ENCODE data around the gene ERV3-1. TPM values are rescaled to one million over a fixed set of nuclear protein-coding genes. Genes with fewer than 3 reads are reported as not detected.
"Not testable (repeated sequence)": the region's sequence is repeated elsewhere in the genome, so short reads cannot be mapped to it uniquely, and the experiment has no call there.

ERV3-1 gene, protein sequence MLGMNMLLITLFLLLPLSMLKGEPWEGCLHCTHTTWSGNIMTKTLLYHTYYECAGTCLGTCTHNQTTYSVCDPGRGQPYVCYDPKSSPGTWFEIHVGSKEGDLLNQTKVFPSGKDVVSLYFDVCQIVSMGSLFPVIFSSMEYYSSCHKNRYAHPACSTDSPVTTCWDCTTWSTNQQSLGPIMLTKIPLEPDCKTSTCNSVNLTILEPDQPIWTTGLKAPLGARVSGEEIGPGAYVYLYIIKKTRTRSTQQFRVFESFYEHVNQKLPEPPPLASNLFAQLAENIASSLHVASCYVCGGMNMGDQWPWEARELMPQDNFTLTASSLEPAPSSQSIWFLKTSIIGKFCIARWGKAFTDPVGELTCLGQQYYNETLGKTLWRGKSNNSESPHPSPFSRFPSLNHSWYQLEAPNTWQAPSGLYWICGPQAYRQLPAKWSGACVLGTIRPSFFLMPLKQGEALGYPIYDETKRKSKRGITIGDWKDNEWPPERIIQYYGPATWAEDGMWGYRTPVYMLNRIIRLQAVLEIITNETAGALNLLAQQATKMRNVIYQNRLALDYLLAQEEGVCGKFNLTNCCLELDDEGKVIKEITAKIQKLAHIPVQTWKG
- total RNA-seq, result 10 to 100 TPM in 1 of 2 experiments, 1 to 10 TPM in 1; 9.9 to 10.7 TPM

- ATAC-seq (peak; percentile 100), DNase-seq (peak; percentile 97)
- Mint-ChIP-seq H3K27ac (peak within 1 kb of the TSS; percentile 90), H3K36me3 (ENCODE audit: low read depth) (peaks cover 41% of the 10 kb centered on the region), H3K27me3 (no peaks in the 10 kb centered on the region), H3K4me3 (peak within 1 kb of the TSS; percentile 92), H3K9me3 (peaks cover 16% of the 10 kb centered on the region), H3K4me1 (ENCODE audit: low read depth) (peaks cover 35% of the 10 kb centered on the region)
- ChIA-PET POLR2A (interaction anchor here (0.7 to 1.3 kb wide), 6 partner anchors 14 to 367 kb away, joined by 3 to 8 read pairs (median 3); partner anchors contain the start of genes ZNF273 and ZNF92), CTCF (interaction anchor here (0.6 to 2.3 kb wide), 4 partner anchors 33 to 118 kb away, joined by 3 to 9 read pairs (median 4); no protein-coding TSS in a partner anchor)
- no peak for TF ChIP-seq CTCF (IDR thresholded peaks at IDR 0.05)
- intact Hi-C loops (cut with micrococcal nuclease), result loop anchor here (1.0 kb wide), 1 partner anchor 31 kb away; no protein-coding TSS in a partner anchor
Measured at GRCh38 chr7:65006094-65006992, at the start of gene ERV3-1. Gene ERV3-1, minus strand, starts transcription at chr7:65006687. Its CDS starts 13,661 bp downstream, at chr7:64993026.

DNA sequence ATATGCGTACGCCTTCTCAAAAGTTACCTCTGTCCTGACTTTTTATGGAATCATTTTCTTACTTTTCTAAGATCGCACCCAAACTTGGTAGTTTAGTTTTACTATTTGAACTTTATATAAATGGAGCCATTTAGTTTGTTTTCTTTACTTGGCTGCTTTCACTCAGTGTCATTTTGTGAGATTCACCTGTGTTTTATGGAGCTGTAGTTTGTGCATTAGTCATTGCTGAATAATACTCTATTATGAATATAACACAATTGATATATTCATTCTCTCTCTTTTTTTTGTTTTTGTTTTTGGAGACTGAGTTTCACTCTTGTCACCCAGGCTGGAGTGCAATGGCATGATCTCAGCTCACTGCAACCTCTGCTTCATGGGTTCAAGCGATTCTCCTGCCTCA is 49.3 kb upstream of the ERV3-1 start:
- H3K4me3 Mint-ChIP-seq; DNase-seq; ATAC-seq; H3K27me3 Mint-ChIP-seq; H3K27ac Mint-ChIP-seq; CTCF ChIA-PET; POLR2A ChIA-PET; H3K9me3 Mint-ChIP-seq; intact Hi-C loops (cut with micrococcal nuclease): not testable (repeated sequence)
- Mint-ChIP-seq H3K36me3 (ENCODE audit: low read depth) (peaks cover 26% of the 10 kb centered on the region), H3K4me1 (ENCODE audit: low read depth) (peaks cover 10% of the 10 kb centered on the region)

DNA sequence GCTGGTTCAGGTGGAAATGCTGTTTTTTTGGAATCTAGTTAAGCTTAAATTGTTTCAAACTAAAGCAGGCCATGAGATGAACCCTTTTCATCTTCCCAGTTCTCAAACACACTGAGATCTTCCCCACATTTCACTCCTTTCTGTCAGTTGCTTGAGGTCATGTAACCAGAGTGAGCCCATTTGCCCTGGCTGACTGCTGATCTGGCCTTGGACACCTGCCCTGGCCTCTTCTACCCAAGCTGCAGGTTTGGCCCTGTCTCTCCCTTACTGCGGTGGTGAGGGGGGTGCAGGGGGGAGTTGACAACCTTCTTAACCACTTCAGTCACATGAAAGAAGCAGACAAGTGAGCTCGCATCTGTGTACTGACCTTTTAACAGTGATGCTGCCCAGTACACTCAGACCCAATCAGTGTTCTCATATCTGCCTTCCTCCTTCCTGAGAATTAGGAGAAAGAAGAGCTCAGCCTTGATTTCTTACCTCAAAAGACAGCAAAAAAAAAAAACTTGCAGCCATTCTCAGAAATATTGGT is 48.0 kb upstream of the ERV3-1 start:
- H3K4me3 Mint-ChIP-seq; POLR2A ChIA-PET; CTCF ChIA-PET; intact Hi-C loops (cut with micrococcal nuclease); ATAC-seq; DNase-seq; H3K4me1 Mint-ChIP-seq (ENCODE audit: low read depth); H3K27me3 Mint-ChIP-seq; H3K27ac Mint-ChIP-seq: not testable (repeated sequence)
- H3K9me3 Mint-ChIP-seq, result peaks cover 11% of the 10 kb centered on the region
- H3K36me3 Mint-ChIP-seq (ENCODE audit: low read depth), result peaks cover 30% of the 10 kb centered on the region

DNA sequence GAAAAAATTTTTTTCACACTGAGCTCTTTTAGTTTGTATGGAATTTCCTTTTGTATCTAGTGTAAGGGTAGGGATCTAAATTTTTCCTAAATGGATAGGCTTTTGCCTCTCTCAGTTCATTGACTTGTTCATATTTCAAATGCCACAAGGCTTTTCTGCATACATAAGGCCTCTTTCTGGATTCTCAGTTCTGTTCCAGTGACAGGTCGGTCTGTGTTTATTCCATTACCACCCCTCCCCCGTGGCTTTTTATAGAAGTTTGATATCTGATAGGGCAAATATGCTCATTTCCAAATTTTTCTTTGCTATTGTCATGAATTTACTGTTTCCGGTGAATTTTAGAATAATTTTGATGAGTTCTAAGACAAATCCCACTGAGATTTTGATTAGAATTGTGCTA is 45.2 kb upstream of the ERV3-1 start:
- H3K4me3 Mint-ChIP-seq; CTCF ChIA-PET; H3K4me1 Mint-ChIP-seq (ENCODE audit: low read depth); H3K27me3 Mint-ChIP-seq; ATAC-seq; intact Hi-C loops (cut with micrococcal nuclease); H3K27ac Mint-ChIP-seq; POLR2A ChIA-PET; DNase-seq: not testable (repeated sequence)
- Mint-ChIP-seq H3K9me3 (peaks cover 11% of the 10 kb centered on the region), H3K36me3 (ENCODE audit: low read depth) (peaks cover 24% of the 10 kb centered on the region)

DNA sequence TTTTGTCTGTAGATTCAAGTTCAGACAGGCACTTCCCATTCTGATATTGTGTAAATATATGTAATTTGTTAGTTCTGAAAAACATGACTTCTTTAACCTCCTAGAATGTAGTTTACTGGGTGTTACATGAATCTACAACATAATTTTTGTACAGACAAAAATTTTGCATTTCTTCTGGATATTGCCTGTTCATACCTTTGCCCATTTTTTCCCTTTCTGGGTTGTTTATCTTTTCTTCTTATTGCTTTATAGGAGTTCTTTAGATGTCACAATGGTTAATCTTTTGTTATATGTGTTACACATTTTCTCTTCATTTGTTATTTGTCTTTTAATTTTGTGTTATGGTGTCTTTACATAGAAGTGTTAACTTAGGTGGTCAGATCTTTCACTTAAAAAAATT is 44.7 kb upstream of the ERV3-1 start:
- H3K27me3 Mint-ChIP-seq; DNase-seq; POLR2A ChIA-PET; CTCF ChIA-PET; H3K27ac Mint-ChIP-seq; H3K4me3 Mint-ChIP-seq; ATAC-seq; intact Hi-C loops (cut with micrococcal nuclease): not testable (repeated sequence)
- peaks cover 18% of the 10 kb centered on the region for H3K36me3 Mint-ChIP-seq (ENCODE audit: low read depth)
- peaks cover 11% of the 10 kb centered on the region for H3K9me3 Mint-ChIP-seq
- peaks cover 13% of the 10 kb centered on the region for H3K4me1 Mint-ChIP-seq (ENCODE audit: low read depth)

DNA sequence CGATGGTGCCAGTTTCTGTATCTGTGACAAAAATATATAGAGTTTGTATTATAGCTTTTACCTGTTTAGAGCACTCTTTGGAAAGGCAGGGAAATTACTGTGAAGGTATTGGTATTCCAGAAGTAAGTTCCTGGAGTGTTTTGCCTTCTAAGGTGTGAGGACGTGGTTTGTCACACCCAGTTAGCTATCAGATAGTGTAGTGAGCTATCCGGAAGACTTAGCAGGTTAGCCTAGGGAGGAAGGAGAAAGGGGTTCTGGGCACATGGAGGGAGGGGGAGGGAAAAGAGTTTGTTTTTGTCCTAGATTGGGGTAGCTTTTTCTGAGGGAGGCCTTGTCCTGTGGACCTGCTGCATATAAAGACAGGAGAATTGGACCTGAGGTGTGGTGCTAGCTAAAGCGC is 39.8 kb upstream of the ERV3-1 start:
- H3K4me1 Mint-ChIP-seq (ENCODE audit: low read depth); intact Hi-C loops (cut with micrococcal nuclease); CTCF ChIA-PET; H3K27ac Mint-ChIP-seq; H3K4me3 Mint-ChIP-seq; POLR2A ChIA-PET; H3K27me3 Mint-ChIP-seq; ATAC-seq; DNase-seq: not testable (repeated sequence)
- H3K36me3 Mint-ChIP-seq (ENCODE audit: low read depth), result peaks cover 16% of the 10 kb centered on the region
- peaks cover 11% of the 10 kb centered on the region for H3K9me3 Mint-ChIP-seq

DNA sequence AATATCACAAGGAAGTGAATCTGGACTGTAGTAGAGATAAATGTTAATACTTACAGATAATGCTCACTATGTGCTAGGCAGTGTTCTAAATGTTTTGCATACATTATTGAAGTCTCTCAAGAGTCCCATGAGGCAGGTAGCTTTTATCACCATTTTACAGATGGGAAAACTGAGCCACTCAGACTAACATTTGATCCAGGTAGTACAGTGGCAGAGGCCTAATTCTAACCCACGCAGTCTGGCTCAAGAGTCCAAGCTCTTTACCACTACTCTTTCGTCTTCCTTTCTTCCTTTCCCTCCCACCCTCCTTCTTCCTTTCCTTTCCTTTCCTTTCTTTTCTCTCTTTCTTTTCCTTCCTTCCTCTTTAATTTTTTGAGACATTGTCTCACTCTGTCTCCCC is 39.1 kb upstream of the ERV3-1 start:
- H3K27me3 Mint-ChIP-seq; ATAC-seq; H3K36me3 Mint-ChIP-seq (ENCODE audit: low read depth); POLR2A ChIA-PET; CTCF ChIA-PET; H3K4me1 Mint-ChIP-seq (ENCODE audit: low read depth); H3K9me3 Mint-ChIP-seq; DNase-seq; H3K4me3 Mint-ChIP-seq; H3K27ac Mint-ChIP-seq; intact Hi-C loops (cut with micrococcal nuclease): not testable (repeated sequence)

- DNase-seq (peak; percentile 33), ATAC-seq (peak; percentile 3)
- CTCF ChIA-PET, result interaction anchor here (1.7 kb wide), 1 partner anchor 32 kb away, joined by 4 read pairs; the partner anchor contains the start of gene ERV3-1
- Mint-ChIP-seq H3K4me3 (peak overlapping the region; percentile 79), H3K27ac (peak overlapping the region; percentile 71), H3K4me1 (ENCODE audit: low read depth) (peaks cover 12% of the 10 kb centered on the region)
- POLR2A ChIA-PET; H3K36me3 Mint-ChIP-seq (ENCODE audit: low read depth); H3K27me3 Mint-ChIP-seq; H3K9me3 Mint-ChIP-seq; intact Hi-C loops (cut with micrococcal nuclease): not testable (repeated sequence)
Measured at GRCh38 chr7:65038767-65039166, 32.3 kb upstream of the ERV3-1 start.
